Measurements from ENCODE around the gene GMCL1.

The GMCL1 gene

DNA sequence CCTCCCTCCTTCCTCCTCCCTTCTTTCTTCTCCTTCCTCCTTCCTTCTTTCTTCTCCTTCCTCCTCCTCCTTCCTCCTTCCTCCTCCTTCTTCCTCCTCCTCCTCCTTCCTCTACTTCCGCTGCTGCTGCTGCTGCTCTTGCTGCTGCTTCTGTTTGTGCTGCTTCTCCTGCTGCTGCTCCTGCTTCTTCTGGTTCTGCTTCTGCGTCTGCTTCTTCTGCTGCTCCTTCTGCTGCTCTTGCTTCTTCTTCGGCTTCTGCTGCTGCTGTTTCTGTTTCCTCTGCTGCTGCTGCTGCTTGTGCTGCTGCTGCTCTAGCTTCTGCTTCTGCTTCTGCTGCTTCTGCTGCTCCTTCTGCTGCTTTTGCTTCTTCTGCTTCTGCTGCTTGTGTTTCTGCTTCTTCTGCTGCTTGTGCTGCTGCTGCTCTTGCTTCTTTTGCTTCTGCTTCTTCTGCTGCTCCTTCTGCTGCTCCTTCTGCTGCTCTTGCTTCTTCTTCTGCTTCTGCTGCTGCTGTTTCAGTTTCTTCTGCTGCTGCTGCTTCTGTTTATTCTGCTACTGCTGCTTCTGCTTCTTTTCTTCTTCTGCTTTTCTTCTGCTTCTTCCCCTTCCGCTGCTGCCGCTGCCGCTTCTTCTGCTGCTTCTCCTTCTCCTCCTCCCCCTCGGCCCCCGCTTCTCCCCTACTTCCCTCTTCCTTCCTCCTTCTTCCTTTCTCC lies 72.9 kb downstream of the GMCL1 start:
- H3K36me3 ChIP-seq, result peaks cover 60 to 98% (median 72%) of the 10 kb centered on the region in 3 donors
- no peaks in the 10 kb centered on the region for H3K9me3 ChIP-seq
- no peaks in the 10 kb centered on the region for H3K27me3 ChIP-seq
- intact Hi-C loops (cut with DNase I; ENCODE audit: low total_unique reads), result no loop called here
- H3K4me1 ChIP-seq, result peaks cover 0 to 7% (median 2%) of the 10 kb centered on the region in 4 donors
- H3K4me3 ChIP-seq, result no peak overlapping the region
- no peak for TF ChIP-seq CTCF (IDR thresholded peaks at IDR 0.05)
- no peak overlapping the region for H3K27ac ChIP-seq
- no peak for DNase-seq

- Histone ChIP-seq H3K36me3 (peaks cover 54 to 88% (median 61%) of the 10 kb centered on the region in 3 donors), H3K27ac (no peak overlapping the region), H3K4me3 (no peak overlapping the region), H3K4me1 (peaks cover 0 to 2% (median 0%) of the 10 kb centered on the region in 4 donors), H3K9me3 (no peaks in the 10 kb centered on the region), H3K27me3 (no peaks in the 10 kb centered on the region)
- intact Hi-C loops (cut with DNase I; ENCODE audit: low total_unique reads), result no loop called here
- DNase-seq, result no peak
- TF ChIP-seq CTCF (IDR thresholded peaks at IDR 0.05), result no peak
Observed at GRCh38 chr2:69907216-69907615, 77.8 kb downstream of the GMCL1 start.

GRCh38 chr2:69911985-69912563 lies 82.6 kb downstream of the GMCL1 start:
- intact Hi-C loops (cut with DNase I; ENCODE audit: low total_unique reads), result loop anchor here (5.0 to 10.0 kb wide), 2 partner anchors 333 to 390 kb away; partner anchors contain the start of genes FAM136A and TIA1
- Histone ChIP-seq H3K9me3 (no peaks in the 10 kb centered on the region), H3K36me3 (peaks cover 22 to 41% (median 31%) of the 10 kb centered on the region in 3 donors), H3K4me1 (peaks cover 0 to 21% (median 13%) of the 10 kb centered on the region in 4 donors), H3K4me3 (no peak overlapping the region), H3K27me3 (no peaks in the 10 kb centered on the region), H3K27ac (peak overlapping the region; percentile 42 to 88)
- DNase-seq, result no peak
- TF ChIP-seq CTCF (IDR thresholded peaks at IDR 0.05), result peak; percentile 64 to 68

- H3K4me1 ChIP-seq, result peaks cover 0 to 36% (median 21%) of the 10 kb centered on the region in 4 donors
- intact Hi-C loops (cut with DNase I; ENCODE audit: low total_unique reads), result loop anchor here (2.0 to 10.0 kb wide), 3 partner anchors 156 to 388 kb away; partner anchors contain the start of genes FAM136A and TIA1
- peaks cover 2 to 21% (median 11%) of the 10 kb centered on the region in 3 donors for H3K36me3 ChIP-seq
- TF ChIP-seq CTCF (IDR thresholded peaks at IDR 0.05), result peak in 1 of 2 experiments; percentile 6
- no peaks in the 10 kb centered on the region for H3K27me3 ChIP-seq
- peak; percentile 100 for DNase-seq
- H3K27ac ChIP-seq, result peak overlapping the region; percentile 80 to 88
- H3K9me3 ChIP-seq, result no peaks in the 10 kb centered on the region
- peak overlapping the region; percentile 84 to 95 for H3K4me3 ChIP-seq
Observed at GRCh38 chr2:69914164-69914949, 84.9 kb downstream of the GMCL1 start.

Data from tibial artery (tissue), 4 donors.